GM13976 (cell line): ENCODE data around the gene MED9.

Experiments
- DNase-seq: peaks from one replicate; pipeline ENCODE4 v3.0.0; 2012; ENCODE audit warnings: low spot score
- in situ Hi-C: fragments of 300-500 bp; cut with MboI; formaldehyde crosslinking; loops from one replicate; pipeline ENCODE4 v1.12.0; 2022; ENCODE audit warnings: low sequenced_read_pairs, mixed read lengths, inconsistent platforms; ENCODE audit not compliant: unreplicated experiment
- TF ChIP-seq, protein P1 (sequence below): IDR thresholded peaks from 2 replicates; pipeline ENCODE4 v1.5.1; 2012; ENCODE audit warnings: borderline replicate concordance, mild to moderate bottlenecking; ENCODE audit not compliant: insufficient read depth; ENCODE audit errors: extremely low read depth, missing control alignments, control extremely low read depth

The MED9 gene

DNA sequence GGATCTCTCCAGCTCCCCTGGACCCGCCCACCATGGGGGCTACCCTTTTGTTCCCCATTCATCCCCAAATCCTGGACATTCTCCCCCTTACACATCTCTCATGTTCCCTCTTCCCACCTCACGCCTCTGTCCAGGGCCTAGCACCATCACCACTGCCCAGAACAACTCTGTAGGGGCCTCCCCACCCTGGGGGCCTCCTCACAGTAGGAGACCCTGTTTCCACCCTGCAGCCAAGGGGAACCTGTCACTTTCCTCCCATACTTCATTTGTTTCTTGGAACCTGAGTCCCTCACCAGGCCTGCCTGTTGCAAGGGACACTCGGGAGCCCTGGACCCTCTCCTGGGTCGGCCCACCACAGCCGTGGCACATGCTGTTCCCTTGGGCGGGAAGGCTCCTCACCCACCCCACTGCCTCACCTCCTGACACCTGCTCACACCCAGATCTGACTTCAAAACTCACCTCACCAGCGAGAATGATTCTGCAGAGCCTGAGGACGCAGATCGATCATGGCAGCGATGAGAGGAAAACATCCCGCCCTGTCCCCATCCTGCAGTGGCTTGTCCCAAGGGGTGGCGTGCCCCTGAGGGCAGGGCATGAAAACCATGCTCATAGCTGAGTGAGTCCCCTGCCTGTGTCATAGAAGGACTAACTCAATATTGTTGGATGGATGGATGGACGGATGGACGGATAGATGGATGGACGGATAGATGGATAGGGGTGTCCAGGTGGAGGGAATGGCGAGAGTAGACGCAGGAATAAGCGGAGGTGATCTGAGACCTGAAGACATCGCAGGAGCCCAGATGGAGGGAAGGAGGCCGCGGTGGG is 26.2 kb downstream of the MED9 start:
- in situ Hi-C loops, result loop anchor here (10.0 kb wide), 1 partner anchor 142 kb away; no protein-coding TSS in a partner anchor
- TF ChIP-seq, protein P1, sequence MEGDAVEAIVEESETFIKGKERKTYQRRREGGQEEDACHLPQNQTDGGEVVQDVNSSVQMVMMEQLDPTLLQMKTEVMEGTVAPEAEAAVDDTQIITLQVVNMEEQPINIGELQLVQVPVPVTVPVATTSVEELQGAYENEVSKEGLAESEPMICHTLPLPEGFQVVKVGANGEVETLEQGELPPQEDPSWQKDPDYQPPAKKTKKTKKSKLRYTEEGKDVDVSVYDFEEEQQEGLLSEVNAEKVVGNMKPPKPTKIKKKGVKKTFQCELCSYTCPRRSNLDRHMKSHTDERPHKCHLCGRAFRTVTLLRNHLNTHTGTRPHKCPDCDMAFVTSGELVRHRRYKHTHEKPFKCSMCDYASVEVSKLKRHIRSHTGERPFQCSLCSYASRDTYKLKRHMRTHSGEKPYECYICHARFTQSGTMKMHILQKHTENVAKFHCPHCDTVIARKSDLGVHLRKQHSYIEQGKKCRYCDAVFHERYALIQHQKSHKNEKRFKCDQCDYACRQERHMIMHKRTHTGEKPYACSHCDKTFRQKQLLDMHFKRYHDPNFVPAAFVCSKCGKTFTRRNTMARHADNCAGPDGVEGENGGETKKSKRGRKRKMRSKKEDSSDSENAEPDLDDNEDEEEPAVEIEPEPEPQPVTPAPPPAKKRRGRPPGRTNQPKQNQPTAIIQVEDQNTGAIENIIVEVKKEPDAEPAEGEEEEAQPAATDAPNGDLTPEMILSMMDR, result no peak
- no peak for DNase-seq

DNA sequence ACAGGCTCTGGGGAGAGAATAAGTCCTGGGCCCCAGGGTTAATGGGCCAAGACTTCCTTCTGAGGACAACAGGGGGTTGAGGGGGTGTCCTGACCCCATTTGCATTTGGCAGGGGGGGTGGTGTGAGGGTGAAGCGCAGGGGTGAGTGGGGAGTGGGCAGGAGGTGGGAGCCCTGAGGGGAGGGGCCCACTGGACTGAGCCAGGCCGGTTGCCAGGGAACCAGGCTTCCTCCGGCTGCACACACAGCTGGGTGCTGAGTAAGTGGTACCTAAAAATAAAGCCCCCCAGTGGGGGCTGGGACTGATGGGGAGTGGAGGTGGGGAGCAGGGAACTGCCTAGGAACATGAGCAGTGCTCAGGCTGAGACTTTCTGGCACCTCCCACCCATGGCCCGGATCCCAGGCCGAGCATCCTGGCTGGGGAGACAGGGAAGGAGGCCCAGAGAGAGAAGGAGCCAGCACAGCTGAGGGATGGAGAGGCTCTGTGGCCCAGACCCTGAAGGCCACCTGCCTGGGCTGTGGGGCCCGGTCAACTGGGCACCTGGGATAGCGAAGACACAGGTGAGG is 26.8 kb downstream of the MED9 start:
- in situ Hi-C loops, result loop anchor here (10.0 kb wide), 1 partner anchor 141 kb away; no protein-coding TSS in a partner anchor
- DNase-seq, result no peak
- TF ChIP-seq, protein P1, result no peak

DNA sequence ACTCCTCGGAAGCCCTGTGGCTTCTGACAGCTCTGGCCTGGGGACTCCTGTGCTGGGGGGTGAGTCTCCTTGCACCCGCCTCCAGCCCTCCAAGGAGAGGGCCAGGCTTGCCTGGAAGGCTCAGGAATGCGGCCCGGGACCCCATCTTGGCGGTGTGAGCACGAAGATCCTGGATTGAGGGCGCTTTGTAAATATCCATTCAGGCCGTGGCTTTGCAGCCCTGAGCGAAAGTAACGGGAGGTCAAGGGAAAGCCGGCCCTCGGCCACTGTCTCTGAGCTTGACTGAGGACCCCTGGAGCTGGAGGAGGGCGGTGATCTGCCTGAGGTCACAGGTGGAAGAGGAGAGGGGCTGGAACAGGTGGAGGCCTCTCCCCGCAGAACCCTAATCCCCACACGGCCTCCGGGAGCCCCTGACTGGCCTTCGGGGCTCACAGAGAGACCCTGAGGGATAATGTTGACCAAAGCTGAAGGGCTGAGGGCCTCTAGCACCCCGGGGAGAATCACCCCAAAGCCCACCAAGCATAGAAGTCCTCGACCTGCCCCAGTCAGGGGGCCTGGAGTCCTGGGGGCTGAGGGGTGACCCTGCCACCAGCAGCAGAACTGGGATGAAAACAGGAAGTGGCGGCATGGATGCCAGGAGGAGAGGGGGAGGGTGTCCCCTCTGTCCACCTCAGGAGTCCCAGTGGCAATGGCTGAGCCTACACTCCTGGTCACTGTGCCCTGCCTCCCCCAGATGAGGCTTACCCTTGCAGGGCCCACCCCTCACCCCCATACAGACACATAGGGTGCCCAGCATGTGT is 27.7 kb downstream of the MED9 start:
- no peak for DNase-seq
- TF ChIP-seq, protein P1, result no peak
- in situ Hi-C loops, result loop anchor here (10.0 kb wide), 1 partner anchor 140 kb away; no protein-coding TSS in a partner anchor

DNA sequence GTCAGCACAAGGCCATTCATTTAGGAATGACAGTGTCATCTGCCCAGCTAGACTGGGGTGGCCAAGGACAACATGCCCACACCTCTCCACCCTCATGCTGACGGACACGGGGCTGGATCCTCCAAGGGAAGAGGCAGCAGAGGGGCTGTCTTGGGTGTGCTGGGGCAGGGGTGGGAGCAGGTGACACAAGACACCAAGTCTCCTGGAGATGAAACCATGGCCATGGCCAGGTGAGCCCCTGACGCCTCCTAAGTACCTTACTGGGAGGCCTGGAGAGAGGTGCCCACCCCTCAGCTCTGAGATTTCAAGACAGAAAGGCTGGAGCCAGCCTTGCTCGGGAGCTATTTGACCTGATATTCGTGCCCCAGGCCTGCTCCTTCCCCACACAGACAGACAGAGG is 28.4 kb downstream of the MED9 start:
- TF ChIP-seq, protein P1, result no peak
- DNase-seq, result no peak
- in situ Hi-C loops, result loop anchor here (10.0 kb wide), 1 partner anchor 140 kb away; no protein-coding TSS in a partner anchor

DNA sequence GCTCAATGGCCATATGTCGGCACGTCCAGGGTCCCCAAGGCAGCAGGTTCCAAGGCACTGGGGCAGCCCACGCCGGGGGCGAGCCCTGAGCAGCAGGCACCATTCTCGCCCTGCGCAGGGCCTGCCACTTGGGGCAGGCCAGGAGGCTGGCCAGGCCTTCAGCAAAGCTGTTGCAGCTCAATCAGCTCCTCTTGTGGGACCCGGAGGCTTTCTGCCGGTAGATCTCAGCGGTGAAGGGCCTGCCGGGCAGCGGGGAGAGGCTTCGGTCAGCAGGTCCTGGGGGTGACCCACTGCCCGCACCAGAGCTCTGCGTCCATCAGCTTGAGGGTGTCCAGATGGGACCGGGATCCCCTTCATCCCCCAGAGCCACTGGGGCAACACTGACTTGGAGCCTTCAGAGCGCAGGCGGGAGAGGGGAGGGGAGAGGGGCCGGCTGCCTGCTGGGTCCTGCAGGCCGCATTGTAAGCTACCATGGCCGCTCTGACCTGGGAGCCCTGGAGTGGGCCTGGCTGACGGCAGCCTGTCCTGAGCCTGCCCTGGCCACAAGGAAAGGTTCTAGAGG is 28.9 kb downstream of the MED9 start:
- DNase-seq, result no peak
- TF ChIP-seq, protein P1, result no peak
- in situ Hi-C loops, result loop anchor here (10.0 kb wide), 1 partner anchor 139 kb away; no protein-coding TSS in a partner anchor
